SU-DHL-6 (cell line): ENCODE measurements around the gene ATP10A.

ENCODE experiments used
- CTCF ChIP-seq: fragments of 200-600 bp; sonication (generic); IDR thresholded peaks from one replicate; pipeline ENCODE4 v1.5.1; 2017; ENCODE audit warnings: antibody characterized with exemption, mild to moderate bottlenecking, low read length, moderate library complexity; ENCODE audit not compliant: insufficient read depth, poor library complexity, severe bottlenecking
- EZH2phosphoT487 ChIP-seq: fragments of 200-600 bp; sonication (generic), shearing (Covaris generic); conservative IDR thresholded peaks from 2 replicates; pipeline ENCODE4 v1.6.1; 2018; ENCODE audit warnings: mild to moderate bottlenecking, antibody characterized with exemption, low read length, moderate library complexity, mixed read lengths

- TF ChIP-seq CTCF = no peak
- TF ChIP-seq EZH2phosphoT487 = no peak
Measured at GRCh38 chr15:25866251-25866650, 3.1 kb upstream of the ATP10A start.
